ENCODE measurements around the gene KCNH5.

The KCNH5 gene

GRCh38 chr14:62736048-62737043 is 308.9 kb downstream of the KCNH5 start:
- DNase-seq, result no peak

- DNase-seq, result no peak
These were observed 310.4 kb downstream of the KCNH5 start for GRCh38 chr14:62734831-62735230.

- DNase-seq, result no peak
These were observed 322.9 kb downstream of the KCNH5 start for GRCh38 chr14:62722406-62722805.

- DNase-seq, result no peak
These were observed 326.6 kb downstream of the KCNH5 start for GRCh38 chr14:62718629-62719028.

- no peak for DNase-seq
These were observed 333.8 kb downstream of the KCNH5 start for GRCh38 chr14:62711351-62712023.

- no peak for DNase-seq
These were observed 334.4 kb downstream of the KCNH5 start for GRCh38 chr14:62710811-62711210.

GRCh38 chr14:62709773-62710172 is 335.5 kb downstream of the KCNH5 start:
- no peak for DNase-seq

- DNase-seq, result no peak
These were observed 339.0 kb downstream of the KCNH5 start for GRCh38 chr14:62706217-62706616.

- DNase-seq, result no peak
These were observed 347.8 kb downstream of the KCNH5 start for GRCh38 chr14:62697461-62697860.

- no peak for DNase-seq
These were observed 348.3 kb downstream of the KCNH5 start for GRCh38 chr14:62696929-62697328.

- no peak for DNase-seq
These were observed 348.8 kb downstream of the KCNH5 start for GRCh38 chr14:62696331-62696924.

- DNase-seq, result no peak
These were observed 351.2 kb downstream of the KCNH5 start for GRCh38 chr14:62694075-62694474.

- DNase-seq, result no peak
These were observed 352.7 kb downstream of the KCNH5 start for GRCh38 chr14:62692490-62693106.

- DNase-seq, result no peak
These were observed 353.4 kb downstream of the KCNH5 start for GRCh38 chr14:62691647-62692489.

GRCh38 chr14:62689733-62690132 is 355.5 kb downstream of the KCNH5 start:
- DNase-seq, result no peak

GRCh38 chr14:62687818-62688217 is 357.4 kb downstream of the KCNH5 start:
- no peak for DNase-seq

GRCh38 chr14:62684376-62684775 is 360.9 kb downstream of the KCNH5 start:
- no peak for DNase-seq

GRCh38 chr14:62682208-62682607 is 363.1 kb downstream of the KCNH5 start:
- DNase-seq, result no peak

- DNase-seq, result no peak
These were observed 370.6 kb downstream of the KCNH5 start for GRCh38 chr14:62674563-62675237.

- no peak for DNase-seq
These were observed 372.1 kb downstream of the KCNH5 start for GRCh38 chr14:62673014-62673755.

GRCh38 chr14:62670526-62670925 is 374.7 kb downstream of the KCNH5 start:
- DNase-seq, result no peak

Data from cerebellar nuclear complex (tissue), 1 donor.